ENCODE data around the gene RHEB. TPM values are rescaled to one million over a fixed set of nuclear protein-coding genes. Genes with fewer than 3 reads are reported as not detected.

The RHEB gene
- polyA plus RNA-seq, 1 donor from 2014 or later = 289 TPM

DNA sequence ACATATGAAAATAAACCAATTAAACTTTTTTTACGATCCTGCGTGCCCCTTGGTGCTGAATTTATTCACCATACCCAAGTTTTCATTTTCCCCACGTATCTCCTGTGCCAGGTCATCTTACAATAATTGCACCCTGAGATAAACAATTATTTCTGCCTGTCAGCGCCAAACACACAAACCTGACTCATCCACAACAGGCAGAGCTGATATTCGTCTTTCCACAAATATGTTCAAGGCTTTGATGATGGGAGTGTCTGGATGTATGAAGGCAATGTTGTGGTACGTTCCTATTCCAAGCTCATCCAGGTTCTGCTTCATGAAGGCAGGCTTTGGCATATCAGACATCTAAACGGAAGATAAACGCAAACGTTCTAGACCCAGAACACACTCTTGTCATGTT, 45.8 kb upstream of the RHEB start:
- Histone ChIP-seq H3K79me2 (replicated peaks; ENCODE audit: insufficient read depth, low read length) (no peaks in the 10 kb centered on the region), H3K9ac (ENCODE audit: low read length) (no peak overlapping the region), H3K9me3 (ENCODE audit: low read length) (no peaks in the 10 kb centered on the region), H3K9me2 (ENCODE audit: insufficient read depth, low read length) (no peaks in the 10 kb centered on the region), H3F3A (ENCODE audit: insufficient read depth, low read length, poor library complexity, severe bottlenecking) (no peaks in the 10 kb centered on the region), H3K27ac (ENCODE audit: low read length) (no peak overlapping the region), H3K4me2 (ENCODE audit: low read length) (no peak overlapping the region), H3K4me3 (ENCODE audit: low read length) (no peak overlapping the region), H4K20me1 (ENCODE audit: insufficient read depth) (no peaks in the 10 kb centered on the region), H3K27me3 (ENCODE audit: insufficient read depth, low read depth, low read length) (no peaks in the 10 kb centered on the region), H3K36me3 (ENCODE audit: insufficient read depth, low read length) (peaks cover 5% of the 10 kb centered on the region), H2AFZ (ENCODE audit: low read depth, low read length) (no peak overlapping the region)
- TF ChIP-seq SMC3 (conservative IDR thresholded peaks at IDR 0.05; ENCODE audit: poor library complexity) = no peak
- no peak for TF ChIP-seq RAD21 (conservative IDR thresholded peaks at IDR 0.05)
- TF ChIP-seq MXI1 (conservative IDR thresholded peaks at IDR 0.05; ENCODE audit: poor library complexity, severe bottlenecking) = no peak
- no peak for TF ChIP-seq TAF1 (IDR thresholded peaks at IDR 0.05; ENCODE audit: low read depth)
- TF ChIP-seq, protein P1, sequence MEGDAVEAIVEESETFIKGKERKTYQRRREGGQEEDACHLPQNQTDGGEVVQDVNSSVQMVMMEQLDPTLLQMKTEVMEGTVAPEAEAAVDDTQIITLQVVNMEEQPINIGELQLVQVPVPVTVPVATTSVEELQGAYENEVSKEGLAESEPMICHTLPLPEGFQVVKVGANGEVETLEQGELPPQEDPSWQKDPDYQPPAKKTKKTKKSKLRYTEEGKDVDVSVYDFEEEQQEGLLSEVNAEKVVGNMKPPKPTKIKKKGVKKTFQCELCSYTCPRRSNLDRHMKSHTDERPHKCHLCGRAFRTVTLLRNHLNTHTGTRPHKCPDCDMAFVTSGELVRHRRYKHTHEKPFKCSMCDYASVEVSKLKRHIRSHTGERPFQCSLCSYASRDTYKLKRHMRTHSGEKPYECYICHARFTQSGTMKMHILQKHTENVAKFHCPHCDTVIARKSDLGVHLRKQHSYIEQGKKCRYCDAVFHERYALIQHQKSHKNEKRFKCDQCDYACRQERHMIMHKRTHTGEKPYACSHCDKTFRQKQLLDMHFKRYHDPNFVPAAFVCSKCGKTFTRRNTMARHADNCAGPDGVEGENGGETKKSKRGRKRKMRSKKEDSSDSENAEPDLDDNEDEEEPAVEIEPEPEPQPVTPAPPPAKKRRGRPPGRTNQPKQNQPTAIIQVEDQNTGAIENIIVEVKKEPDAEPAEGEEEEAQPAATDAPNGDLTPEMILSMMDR (IDR thresholded peaks at IDR 0.05; ENCODE audit: poor library complexity, severe bottlenecking) = no peak
- no peak for TF ChIP-seq EZH2 (IDR thresholded peaks at IDR 0.05; ENCODE audit: borderline replicate concordance, insufficient read depth, low read length, poor library complexity, severe bottlenecking)
- no peak for TF ChIP-seq EP300 (conservative IDR thresholded peaks at IDR 0.05; ENCODE audit: poor library complexity, severe bottlenecking)
- TF ChIP-seq, protein P2, sequence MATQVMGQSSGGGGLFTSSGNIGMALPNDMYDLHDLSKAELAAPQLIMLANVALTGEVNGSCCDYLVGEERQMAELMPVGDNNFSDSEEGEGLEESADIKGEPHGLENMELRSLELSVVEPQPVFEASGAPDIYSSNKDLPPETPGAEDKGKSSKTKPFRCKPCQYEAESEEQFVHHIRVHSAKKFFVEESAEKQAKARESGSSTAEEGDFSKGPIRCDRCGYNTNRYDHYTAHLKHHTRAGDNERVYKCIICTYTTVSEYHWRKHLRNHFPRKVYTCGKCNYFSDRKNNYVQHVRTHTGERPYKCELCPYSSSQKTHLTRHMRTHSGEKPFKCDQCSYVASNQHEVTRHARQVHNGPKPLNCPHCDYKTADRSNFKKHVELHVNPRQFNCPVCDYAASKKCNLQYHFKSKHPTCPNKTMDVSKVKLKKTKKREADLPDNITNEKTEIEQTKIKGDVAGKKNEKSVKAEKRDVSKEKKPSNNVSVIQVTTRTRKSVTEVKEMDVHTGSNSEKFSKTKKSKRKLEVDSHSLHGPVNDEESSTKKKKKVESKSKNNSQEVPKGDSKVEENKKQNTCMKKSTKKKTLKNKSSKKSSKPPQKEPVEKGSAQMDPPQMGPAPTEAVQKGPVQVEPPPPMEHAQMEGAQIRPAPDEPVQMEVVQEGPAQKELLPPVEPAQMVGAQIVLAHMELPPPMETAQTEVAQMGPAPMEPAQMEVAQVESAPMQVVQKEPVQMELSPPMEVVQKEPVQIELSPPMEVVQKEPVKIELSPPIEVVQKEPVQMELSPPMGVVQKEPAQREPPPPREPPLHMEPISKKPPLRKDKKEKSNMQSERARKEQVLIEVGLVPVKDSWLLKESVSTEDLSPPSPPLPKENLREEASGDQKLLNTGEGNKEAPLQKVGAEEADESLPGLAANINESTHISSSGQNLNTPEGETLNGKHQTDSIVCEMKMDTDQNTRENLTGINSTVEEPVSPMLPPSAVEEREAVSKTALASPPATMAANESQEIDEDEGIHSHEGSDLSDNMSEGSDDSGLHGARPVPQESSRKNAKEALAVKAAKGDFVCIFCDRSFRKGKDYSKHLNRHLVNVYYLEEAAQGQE (IDR thresholded peaks at IDR 0.05; ENCODE audit: borderline replicate concordance) = no peak
- no peak for TF ChIP-seq POLR2AphosphoS5 (IDR thresholded peaks at IDR 0.05)

DNA sequence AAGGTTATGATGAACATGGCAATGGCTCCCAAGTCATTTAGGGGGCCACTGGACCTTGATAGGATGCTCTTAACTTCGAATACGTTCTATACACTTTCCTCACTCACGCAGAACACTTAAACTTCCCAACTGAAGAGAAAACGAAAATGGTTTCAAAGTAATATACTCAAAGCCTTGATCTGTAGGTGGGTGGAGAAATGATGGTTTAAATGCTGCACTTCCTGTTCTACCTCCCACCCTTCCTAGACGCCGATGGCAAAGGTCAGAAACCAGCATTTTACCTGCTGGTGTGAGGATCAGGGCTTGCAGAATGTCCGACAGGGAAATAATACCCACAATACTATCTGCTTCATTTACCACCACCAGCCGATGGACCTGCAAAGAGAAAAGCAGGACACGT, 40.5 kb upstream of the RHEB start:
- Histone ChIP-seq H3K9ac (ENCODE audit: low read length) (no peak overlapping the region), H3K36me3 (ENCODE audit: insufficient read depth, low read length) (peaks cover 8% of the 10 kb centered on the region), H3K27ac (ENCODE audit: low read length) (no peak overlapping the region), H3K27me3 (ENCODE audit: insufficient read depth, low read depth, low read length) (no peaks in the 10 kb centered on the region), H3K4me2 (ENCODE audit: low read length) (no peak overlapping the region), H3K9me3 (ENCODE audit: low read length) (no peaks in the 10 kb centered on the region), H3K9me2 (ENCODE audit: insufficient read depth, low read length) (no peaks in the 10 kb centered on the region), H2AFZ (ENCODE audit: low read depth, low read length) (no peak overlapping the region), H3K4me3 (ENCODE audit: low read length) (no peak overlapping the region), H3K79me2 (replicated peaks; ENCODE audit: insufficient read depth, low read length) (no peaks in the 10 kb centered on the region), H3F3A (ENCODE audit: insufficient read depth, low read length, poor library complexity, severe bottlenecking) (no peaks in the 10 kb centered on the region), H4K20me1 (ENCODE audit: insufficient read depth) (no peaks in the 10 kb centered on the region)
- TF ChIP-seq MXI1 (conservative IDR thresholded peaks at IDR 0.05; ENCODE audit: poor library complexity, severe bottlenecking) (no peak), POLR2AphosphoS5 (IDR thresholded peaks at IDR 0.05) (no peak), TAF1 (IDR thresholded peaks at IDR 0.05; ENCODE audit: low read depth) (no peak), SMC3 (conservative IDR thresholded peaks at IDR 0.05; ENCODE audit: poor library complexity) (no peak), RAD21 (conservative IDR thresholded peaks at IDR 0.05) (no peak), EP300 (conservative IDR thresholded peaks at IDR 0.05; ENCODE audit: poor library complexity, severe bottlenecking) (no peak), EZH2 (IDR thresholded peaks at IDR 0.05; ENCODE audit: borderline replicate concordance, insufficient read depth, low read length, poor library complexity, severe bottlenecking) (no peak)
- TF ChIP-seq, protein P1 (IDR thresholded peaks at IDR 0.05; ENCODE audit: poor library complexity, severe bottlenecking) = no peak
- TF ChIP-seq, protein P2 (IDR thresholded peaks at IDR 0.05; ENCODE audit: borderline replicate concordance) = no peak

Measured in neural cell (in vitro differentiated cells).